Stimulated activated CD8-positive, alpha-beta memory T cell treated with anti-CD3 and anti-CD28 coated beads, Interleukin-15, amount 100 ng/mL, for 1 hour (primary cell): ENCODE results near the gene CARD6.
"Not testable (repeated sequence)": the region's sequence is repeated elsewhere in the genome, so short reads cannot be mapped to it uniquely, and the experiment has no call there.

ENCODE experiments used
- DNase-seq: peaks from one replicate; pipeline ENCODE4 v3.0.0-alpha.2; 2020; ENCODE audit warnings: low read depth

CARD6 gene

DNA sequence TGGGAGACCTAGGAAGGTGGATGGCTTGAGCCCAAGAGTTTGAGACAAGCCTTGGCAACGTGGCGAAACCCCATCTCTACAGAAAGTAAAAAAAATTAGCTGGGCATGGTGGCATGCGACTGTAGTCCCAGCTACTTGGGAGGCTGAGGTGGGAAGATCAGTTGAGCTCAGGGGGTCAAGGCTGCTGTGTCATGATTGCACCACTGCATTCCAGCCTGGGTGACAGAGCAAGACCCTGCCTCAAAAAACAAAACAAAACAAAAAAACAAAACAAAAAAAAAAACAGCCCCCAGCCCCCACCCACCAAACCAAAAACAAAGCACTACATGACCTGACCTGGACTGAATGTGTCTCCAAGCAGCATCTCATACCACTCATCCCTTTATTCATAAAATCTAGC lies 34.8 kb downstream of the CARD6 start:
- DNase-seq: no peak

DNA sequence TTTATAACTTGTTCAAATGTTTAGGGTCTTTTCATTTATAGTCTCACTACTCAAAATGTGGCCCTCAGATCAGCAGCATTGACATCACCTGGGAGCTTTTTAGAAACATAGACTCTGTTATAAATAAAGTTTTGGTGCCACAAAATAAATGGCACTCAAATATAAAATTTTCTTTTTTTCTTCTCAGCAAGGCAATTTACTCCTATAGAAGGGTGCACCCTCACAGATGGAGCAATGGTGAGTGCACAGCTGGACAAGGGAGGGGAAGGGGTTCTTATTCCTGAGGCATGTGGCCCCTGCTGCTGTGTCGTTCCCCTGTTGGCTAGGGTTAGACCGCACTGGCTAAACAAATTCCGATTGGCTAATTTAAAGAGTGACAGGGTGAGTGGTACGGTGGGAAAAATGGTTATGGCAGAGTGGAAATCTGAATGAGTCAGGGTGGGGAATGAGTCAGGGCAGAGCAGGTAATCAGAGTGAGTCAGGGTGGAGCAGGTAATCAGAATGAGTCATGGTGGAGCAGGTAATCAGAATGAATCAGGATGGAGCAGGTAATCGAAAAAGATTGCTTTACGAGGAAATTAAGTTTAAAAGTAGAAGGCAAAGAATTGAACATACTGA lies 36.3 kb downstream of the CARD6 start:
- no peak for DNase-seq

- DNase-seq: no peak
These were observed 38.2 kb downstream of the CARD6 start for GRCh38 chr5:40879163-40879942.

DNA sequence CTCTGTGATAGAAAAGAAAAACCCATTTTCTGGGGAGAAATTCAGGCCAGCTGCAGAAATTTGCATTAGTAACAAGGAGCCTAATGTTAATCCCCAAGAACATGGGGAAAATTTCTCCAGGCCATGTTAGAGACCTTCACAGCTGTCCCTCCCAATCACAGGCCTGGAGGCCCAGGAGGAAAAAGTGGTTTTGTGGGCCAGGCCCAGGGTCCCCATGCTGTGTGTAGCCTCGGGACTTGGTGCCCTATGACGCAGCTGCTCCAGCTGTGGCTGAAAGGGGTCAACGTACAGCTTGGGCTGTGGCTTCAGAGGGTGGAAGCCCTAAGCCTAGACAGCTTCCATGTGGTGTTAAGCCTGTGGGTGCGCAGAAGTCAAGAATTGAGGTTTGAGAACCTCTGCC lies 41.1 kb downstream of the CARD6 start:
- DNase-seq: no peak

GRCh38 chr5:40883051-40883450 lies 41.9 kb downstream of the CARD6 start:
- DNase-seq: not testable (repeated sequence)

DNA sequence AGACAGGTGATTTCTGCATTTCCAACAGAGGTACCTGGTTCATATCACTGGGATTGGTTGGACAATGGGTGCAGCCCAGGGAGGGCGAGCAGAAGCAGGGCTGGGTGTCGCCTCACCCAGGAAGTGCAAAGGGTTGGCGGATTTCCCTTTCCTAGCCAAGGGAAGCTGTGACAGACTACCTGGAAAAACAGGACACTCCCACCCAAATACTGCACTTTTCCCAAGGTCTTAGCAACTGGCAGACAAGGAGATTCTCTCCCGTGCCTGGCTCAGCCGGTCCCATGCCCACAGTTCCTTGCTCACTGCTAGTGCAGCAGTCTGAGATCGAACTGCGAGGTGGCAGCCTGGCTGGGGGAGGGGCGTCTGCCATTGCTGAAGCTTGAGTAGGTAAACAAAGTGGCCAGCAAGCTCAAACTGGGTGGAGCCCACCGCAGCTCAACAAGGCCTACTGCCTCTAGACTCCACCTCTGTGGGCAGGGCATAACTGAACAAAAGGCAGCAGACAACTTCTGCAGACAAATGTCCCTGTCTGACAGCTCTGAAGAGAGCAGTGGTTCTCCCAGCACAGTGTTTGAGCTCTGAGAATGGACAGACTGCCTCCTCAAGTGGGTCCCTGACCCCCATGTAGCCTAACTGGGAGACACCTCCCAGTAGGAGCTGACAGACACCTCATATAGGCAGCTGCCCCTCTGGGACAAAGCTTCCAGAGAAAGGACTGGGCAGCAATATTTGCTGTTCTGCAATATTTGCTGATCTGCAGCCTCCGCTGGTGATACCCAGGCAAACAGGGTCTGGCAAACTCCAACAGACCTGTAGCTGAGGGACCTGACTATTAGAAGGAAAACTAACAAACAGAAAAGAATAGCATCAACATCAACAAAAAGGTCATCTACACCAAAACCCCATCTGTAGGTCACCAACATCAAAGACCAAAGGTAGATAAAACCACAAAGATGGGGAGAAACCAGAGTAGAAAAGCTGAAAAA lies 54.6 kb downstream of the CARD6 start:
- DNase-seq: not testable (repeated sequence)

DNA sequence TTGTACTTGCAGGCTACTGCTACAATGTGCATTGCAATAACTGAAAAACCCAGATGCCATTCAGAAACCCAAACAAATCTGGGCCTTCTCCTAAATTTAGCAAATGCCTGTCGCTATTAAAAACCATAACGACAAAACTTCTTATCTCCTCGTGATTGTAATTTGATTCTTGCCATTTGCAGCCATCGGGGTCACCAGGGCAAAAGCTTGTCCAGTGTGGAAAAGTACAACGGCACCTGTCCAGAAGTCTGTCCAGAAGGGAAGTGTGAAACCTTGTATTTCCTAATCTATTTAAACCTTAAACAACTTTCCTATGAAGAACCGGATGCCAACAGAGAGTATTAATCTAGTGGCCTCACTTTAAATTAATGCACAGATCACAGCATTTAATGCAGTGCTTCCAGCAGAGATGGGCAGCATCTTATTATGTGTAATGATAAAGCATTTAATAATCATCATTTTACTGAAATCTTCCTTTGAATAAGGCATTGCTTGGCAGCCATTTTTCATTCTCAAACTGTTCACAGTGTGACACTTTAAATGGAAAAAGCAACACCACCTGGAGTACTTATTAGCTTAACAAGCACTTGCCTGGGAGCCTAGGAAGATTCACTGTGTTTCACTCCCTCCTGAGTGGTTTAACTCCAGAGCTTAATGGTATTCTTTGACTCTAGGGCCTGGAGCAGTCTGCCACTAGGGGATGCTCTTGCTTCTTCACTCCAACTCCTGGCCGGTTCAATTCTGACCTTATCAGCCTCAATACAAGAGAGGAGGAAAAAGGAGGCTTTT lies 63.2 kb downstream of the CARD6 start:
- DNase-seq: no peak

DNA sequence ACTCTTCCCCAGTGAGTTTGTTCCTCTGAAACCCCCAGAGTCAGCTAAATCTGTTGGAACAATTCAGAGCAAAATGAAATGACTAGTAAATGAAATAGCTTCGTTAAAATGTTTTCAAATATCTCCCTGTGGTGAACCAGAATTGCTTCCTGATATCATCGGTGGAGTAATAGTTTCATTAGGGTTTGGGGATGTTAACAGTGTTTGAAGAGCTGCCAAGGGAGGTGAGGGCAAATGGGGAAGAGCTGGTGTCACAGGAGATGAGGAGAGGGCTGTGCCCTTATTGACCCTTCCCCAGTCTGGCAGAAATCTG lies 63.8 kb downstream of the CARD6 start:
- no peak for DNase-seq

DNA sequence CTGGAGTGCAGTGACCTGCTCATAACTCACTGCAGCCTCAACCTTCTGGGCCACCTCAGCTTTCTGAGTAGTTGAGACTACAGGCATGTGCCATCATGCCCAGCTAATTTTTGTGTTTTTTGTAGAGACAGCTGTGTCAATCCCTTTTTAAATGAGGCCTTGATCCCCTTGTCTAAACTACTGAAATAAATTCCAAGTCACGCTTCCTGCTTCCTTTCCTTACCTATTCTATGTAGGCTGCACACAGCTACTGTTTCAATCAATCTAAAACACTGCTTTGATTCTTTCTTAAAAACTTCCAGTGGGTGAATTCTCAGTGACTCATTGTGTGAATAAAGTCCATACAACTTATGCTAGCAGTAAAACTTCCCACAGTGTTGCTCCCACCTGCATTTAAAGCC lies 65.2 kb downstream of the CARD6 start:
- no peak for DNase-seq

GRCh38 chr5:40909264-40909663 lies 68.1 kb downstream of the CARD6 start, which contains the start of gene C7:
C7 (plus strand) TSS chr5:40909497; CDS start chr5:40909611, 114 bp downstream.
- no peak for DNase-seq

DNA sequence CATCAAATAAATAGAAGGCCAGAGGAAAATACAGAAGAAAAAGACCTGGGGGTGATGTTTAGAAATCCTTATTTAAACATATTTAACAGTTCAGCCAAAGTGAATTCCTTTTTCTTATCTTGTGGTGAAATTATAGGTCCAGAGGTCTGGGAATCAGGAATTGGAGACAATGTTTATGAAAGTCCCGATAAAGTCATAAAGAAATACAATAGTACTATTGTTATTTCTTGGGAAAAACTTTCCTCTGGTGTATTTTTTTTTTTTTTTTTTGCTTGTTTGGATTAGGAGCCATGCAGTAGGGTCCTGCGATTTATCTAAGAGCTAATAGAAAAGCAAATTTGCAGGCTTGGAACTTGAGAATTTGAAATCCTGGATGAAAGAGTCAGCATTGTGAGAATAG lies 68.6 kb downstream of the CARD6 start:
- no peak for DNase-seq
